Measurements from ENCODE around the gene ZC3H12A.

DNA sequence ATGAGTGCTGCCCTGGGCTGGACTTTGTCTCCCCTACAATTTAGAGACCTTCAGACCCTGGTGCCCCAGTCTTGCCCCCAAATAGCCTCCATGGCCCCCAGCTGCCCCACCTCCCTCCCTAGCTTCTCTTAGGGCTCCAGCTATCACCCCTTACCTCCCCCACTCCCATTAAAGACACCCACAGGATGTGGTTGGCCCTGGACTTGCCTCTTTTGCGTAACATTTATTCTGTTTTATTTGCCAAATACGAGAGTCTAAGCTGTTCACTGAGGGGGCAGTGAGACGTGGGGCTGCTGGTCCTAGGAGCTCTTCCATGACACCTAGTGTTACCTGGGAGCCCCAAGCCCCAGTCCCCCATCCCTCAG is 4.5 kb downstream of the ZC3H12A start:
- TF ChIP-seq, protein P1, sequence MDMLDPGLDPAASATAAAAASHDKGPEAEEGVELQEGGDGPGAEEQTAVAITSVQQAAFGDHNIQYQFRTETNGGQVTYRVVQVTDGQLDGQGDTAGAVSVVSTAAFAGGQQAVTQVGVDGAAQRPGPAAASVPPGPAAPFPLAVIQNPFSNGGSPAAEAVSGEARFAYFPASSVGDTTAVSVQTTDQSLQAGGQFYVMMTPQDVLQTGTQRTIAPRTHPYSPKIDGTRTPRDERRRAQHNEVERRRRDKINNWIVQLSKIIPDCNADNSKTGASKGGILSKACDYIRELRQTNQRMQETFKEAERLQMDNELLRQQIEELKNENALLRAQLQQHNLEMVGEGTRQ (IDR thresholded peaks at IDR 0.05; ENCODE audit: low read depth, low read length), result no peak
- TF ChIP-seq RAD21 (IDR thresholded peaks at IDR 0.05; ENCODE audit: low read length) (no peak), RFX5 (IDR thresholded peaks at IDR 0.05; ENCODE audit: low read depth, low read length) (no peak), CHD1 (IDR thresholded peaks at IDR 0.05; ENCODE audit: low read depth, low read length) (no peak), CEBPB (IDR thresholded peaks at IDR 0.05; ENCODE audit: low read depth, low read length) (peak; percentile 65), SMC3 (IDR thresholded peaks at IDR 0.05; ENCODE audit: low read depth, low read length) (no peak)
- TF ChIP-seq, protein P2, sequence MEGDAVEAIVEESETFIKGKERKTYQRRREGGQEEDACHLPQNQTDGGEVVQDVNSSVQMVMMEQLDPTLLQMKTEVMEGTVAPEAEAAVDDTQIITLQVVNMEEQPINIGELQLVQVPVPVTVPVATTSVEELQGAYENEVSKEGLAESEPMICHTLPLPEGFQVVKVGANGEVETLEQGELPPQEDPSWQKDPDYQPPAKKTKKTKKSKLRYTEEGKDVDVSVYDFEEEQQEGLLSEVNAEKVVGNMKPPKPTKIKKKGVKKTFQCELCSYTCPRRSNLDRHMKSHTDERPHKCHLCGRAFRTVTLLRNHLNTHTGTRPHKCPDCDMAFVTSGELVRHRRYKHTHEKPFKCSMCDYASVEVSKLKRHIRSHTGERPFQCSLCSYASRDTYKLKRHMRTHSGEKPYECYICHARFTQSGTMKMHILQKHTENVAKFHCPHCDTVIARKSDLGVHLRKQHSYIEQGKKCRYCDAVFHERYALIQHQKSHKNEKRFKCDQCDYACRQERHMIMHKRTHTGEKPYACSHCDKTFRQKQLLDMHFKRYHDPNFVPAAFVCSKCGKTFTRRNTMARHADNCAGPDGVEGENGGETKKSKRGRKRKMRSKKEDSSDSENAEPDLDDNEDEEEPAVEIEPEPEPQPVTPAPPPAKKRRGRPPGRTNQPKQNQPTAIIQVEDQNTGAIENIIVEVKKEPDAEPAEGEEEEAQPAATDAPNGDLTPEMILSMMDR (conservative IDR thresholded peaks at IDR 0.05; ENCODE audit: low read depth, low read length), result no peak

Data from IMR-90 (cell line).